ENCODE data around the gene BPHL. TPM values are rescaled to one million over a fixed set of nuclear protein-coding genes. Genes with fewer than 3 reads are reported as not detected.

BPHL gene
- total RNA-seq, 4 donors from 2014 or later, result 6.7 to 21.6 (median 12.6) TPM

- H3K36me3 ChIP-seq, result peaks cover 0 to 6% (median 0%) of the 10 kb centered on the region in 3 donors
- WGBS, 2 donors, result 76% methylated on average over 31 of the region's 31 CpGs
- no peak for TF ChIP-seq EP300 (IDR thresholded peaks at IDR 0.05)
- no peak for TF ChIP-seq CTCF (IDR thresholded peaks at IDR 0.05)
- TF ChIP-seq POLR2A (IDR thresholded peaks at IDR 0.05), result no peak
- H3K27ac ChIP-seq, result peak overlapping the region in 3 of 4 donors; percentile 45 to 100 (median 64)
- H3K4me1 ChIP-seq, result peaks cover 0 to 49% (median 0%) of the 10 kb centered on the region in 4 donors
- H3K27me3 ChIP-seq, result no peaks in the 10 kb centered on the region
- peak in 1 of 2 donors; percentile 30 for DNase-seq (ENCODE audit: low spot score in 2 of 2)
- H3K4me3 ChIP-seq, result no peak overlapping the region
- H3K9me3 ChIP-seq, result no peaks in the 10 kb centered on the region
These were observed 41.6 kb downstream of the BPHL start for GRCh38 chr6:3159805-3160781.

GRCh38 chr6:3162067-3162497 is 43.6 kb downstream of the BPHL start:
- peaks cover 0 to 38% (median 0%) of the 10 kb centered on the region in 4 donors for H3K4me1 ChIP-seq

GRCh38 chr6:3162565-3163247 is 44.2 kb downstream of the BPHL start:
- peak in 1 of 2 donors; percentile 37 for DNase-seq (ENCODE audit: low spot score in 2 of 2)
- Histone ChIP-seq H3K27me3 (no peaks in the 10 kb centered on the region), H3K4me1 (peaks cover 0 to 38% (median 0%) of the 10 kb centered on the region in 4 donors), H3K27ac (peak overlapping the region; percentile 92 to 99 (median 96)), H3K9me3 (no peaks in the 10 kb centered on the region), H3K36me3 (no peaks in the 10 kb centered on the region), H3K4me3 (peak overlapping the region; percentile 84 to 92 (median 92))
- WGBS, 2 donors, result 0% methylated on average over 38 to 57 of the region's 74 CpGs
- peak in 3 of 5 experiments; percentile 4 to 51 (median 25) for TF ChIP-seq CTCF (IDR thresholded peaks at IDR 0.05)
- TF ChIP-seq EP300 (IDR thresholded peaks at IDR 0.05), result peak in 1 of 2 donors; percentile 81
- TF ChIP-seq POLR2A (IDR thresholded peaks at IDR 0.05), result peak; percentile 27 to 64

More at GRCh38 chr6:3162067-3162497, 43.6 kb downstream of the BPHL start:
- peak overlapping the region; percentile 84 to 92 (median 92) for H3K4me3 ChIP-seq
- no peak for DNase-seq (ENCODE audit: low spot score in 2 of 2)
- no peaks in the 10 kb centered on the region for H3K36me3 ChIP-seq
- no peak for TF ChIP-seq POLR2A (IDR thresholded peaks at IDR 0.05)
- no peak for TF ChIP-seq CTCF (IDR thresholded peaks at IDR 0.05)
- TF ChIP-seq EP300 (IDR thresholded peaks at IDR 0.05), result no peak
- H3K27me3 ChIP-seq, result no peaks in the 10 kb centered on the region
- WGBS, 2 donors, result 53 to 63% methylated on average over 6 to 7 of the region's 7 CpGs
- peak overlapping the region; percentile 92 to 99 (median 96) for H3K27ac ChIP-seq
- H3K9me3 ChIP-seq, result no peaks in the 10 kb centered on the region

- 13 to 16% methylated on average over 13 of the region's 13 CpGs for WGBS, 2 donors
- peaks cover 0 to 38% (median 0%) of the 10 kb centered on the region in 4 donors for H3K4me1 ChIP-seq
- DNase-seq (ENCODE audit: low spot score in 2 of 2), result peak in 1 of 2 donors; percentile 44
- peak overlapping the region; percentile 84 to 92 (median 92) for H3K4me3 ChIP-seq
- H3K27ac ChIP-seq, result peak overlapping the region; percentile 92 to 99 (median 96)
- H3K9me3 ChIP-seq, result no peaks in the 10 kb centered on the region
- H3K36me3 ChIP-seq, result no peaks in the 10 kb centered on the region
- TF ChIP-seq CTCF (IDR thresholded peaks at IDR 0.05) (no peak), POLR2A (IDR thresholded peaks at IDR 0.05) (no peak), EP300 (IDR thresholded peaks at IDR 0.05) (no peak)
- H3K27me3 ChIP-seq, result no peaks in the 10 kb centered on the region
These were observed 44.7 kb downstream of the BPHL start for GRCh38 chr6:3163248-3163594.

Data from tibial nerve (tissue), 4 donors.